ENCODE data around the gene NCK2. TPM values are rescaled to one million over a fixed set of nuclear protein-coding genes. Genes with fewer than 3 reads are reported as not detected.

NCK2 gene
- total and polyA plus RNA-seq, 2 of the 4 experiments (the other 2 are of a cell fraction), result 15.8 to 22.2 TPM

DNA sequence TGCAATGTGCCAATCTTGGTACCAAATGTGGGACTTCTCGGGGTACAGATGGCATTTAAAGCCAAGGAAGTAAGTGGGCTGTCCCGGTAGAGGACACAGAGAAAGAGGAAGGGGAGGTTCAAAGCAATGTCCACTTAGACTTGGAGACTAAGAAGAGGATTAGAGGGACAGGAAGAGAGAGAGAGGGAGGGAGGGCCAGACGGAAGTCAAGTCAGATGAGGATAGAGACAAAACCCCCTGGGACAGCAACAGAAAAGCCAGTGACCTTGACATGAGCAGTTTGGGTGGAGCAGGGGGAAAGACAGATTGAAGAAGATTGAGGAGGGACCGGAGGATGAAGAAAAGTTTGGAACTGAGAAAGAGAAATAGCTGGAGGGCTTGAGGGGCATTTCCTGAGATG, 164.5 kb downstream of the NCK2 start:
- Histone ChIP-seq H2BK5ac (ENCODE audit: low read depth, low read length, poor library complexity, severe bottlenecking) (no peak overlapping the region), H3K14ac (replicated peaks; ENCODE audit: low read depth, low read length) (no peak overlapping the region), H4K91ac (ENCODE audit: insufficient read depth, low read depth, low read length) (no peak overlapping the region), H2BK20ac (ENCODE audit: low read depth, low read length) (no peak overlapping the region), H3K36me3 (ENCODE audit: control insufficient read depth, insufficient read depth, low read length) (no peaks in the 10 kb centered on the region), H3K4ac (ENCODE audit: low read depth, low read length) (no peak overlapping the region), H2BK120ac (ENCODE audit: low read depth, low read length) (no peak overlapping the region), H4K20me1 (ENCODE audit: insufficient read depth, low read length) (no peaks in the 10 kb centered on the region), H2AK9ac (replicated peaks; ENCODE audit: low read depth, low read length, poor library complexity) (no peak overlapping the region), H3K27me3 (ENCODE audit: control insufficient read depth, insufficient read depth, low read length) (peaks cover 2% of the 10 kb centered on the region; the same call in 1 of the 2 replicates), H4K5ac (ENCODE audit: low read depth, low read length) (no peak overlapping the region), H3K4me1 (ENCODE audit: control insufficient read depth, insufficient read depth, low read length) (no peaks in the 10 kb centered on the region), H3K9me3 (ENCODE audit: control insufficient read depth, insufficient read depth, low read length) (no peaks in the 10 kb centered on the region; the same call in none of the 2 replicates), H3K56ac (ENCODE audit: extremely low read depth, insufficient read depth, low read length) (no peak overlapping the region), H3K27ac (ENCODE audit: insufficient read depth, low read length) (no peak overlapping the region), H2AFZ (replicated peaks; ENCODE audit: low read length, poor library complexity) (no peak overlapping the region), H3K9me1 (ENCODE audit: insufficient read depth, low read length) (no peaks in the 10 kb centered on the region), H3K9ac (ENCODE audit: low read depth, low read length) (no peak overlapping the region), H2BK15ac (ENCODE audit: low read depth, low read length) (no peak overlapping the region), H3K4me2 (ENCODE audit: low read depth, low read length) (no peak overlapping the region), H3K79me1 (ENCODE audit: low read depth in 1 of 2, low read length in 2 of 2) (no peaks in the 10 kb centered on the region), H3K23ac (ENCODE audit: low read depth, low read length) (no peak overlapping the region), H2AK5ac (ENCODE audit: low read depth, low read length) (no peak overlapping the region), H3K18ac (ENCODE audit: low read depth, low read length) (no peak overlapping the region), H3K4me3 (ENCODE audit: insufficient read depth, low read depth, low read length) (no peak overlapping the region), H4K8ac (ENCODE audit: low read depth in 2 of 2, low read length in 2 of 2) (no peak overlapping the region)
- in situ Hi-C loops (cut with MboI; ENCODE audit: low sequenced_read_pairs), result no loop called here
- ChIA-PET CTCF (no interaction called here), POLR2A (ENCODE audit: unreplicated experiment) (no interaction called here)
- dilution Hi-C loops (cut with HindIII; ENCODE audit: low sequenced_read_pairs, unreplicated experiment), result no loop called here
- intact Hi-C loops (cut with micrococcal nuclease), result no loop called here
- no peak for TF ChIP-seq RCOR1 (IDR thresholded peaks at IDR 0.05; ENCODE audit: insufficient replicate concordance, low read length)
- TF ChIP-seq, protein P1, sequence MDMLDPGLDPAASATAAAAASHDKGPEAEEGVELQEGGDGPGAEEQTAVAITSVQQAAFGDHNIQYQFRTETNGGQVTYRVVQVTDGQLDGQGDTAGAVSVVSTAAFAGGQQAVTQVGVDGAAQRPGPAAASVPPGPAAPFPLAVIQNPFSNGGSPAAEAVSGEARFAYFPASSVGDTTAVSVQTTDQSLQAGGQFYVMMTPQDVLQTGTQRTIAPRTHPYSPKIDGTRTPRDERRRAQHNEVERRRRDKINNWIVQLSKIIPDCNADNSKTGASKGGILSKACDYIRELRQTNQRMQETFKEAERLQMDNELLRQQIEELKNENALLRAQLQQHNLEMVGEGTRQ (IDR thresholded peaks at IDR 0.05; ENCODE audit: low read depth, low read length), result no peak
- DNase-seq (no peak), ATAC-seq (ENCODE audit: low read depth) (no peak)
- BruUV-seq (replicated peaks), result no TSS peak
- 71% methylated on average over 3 of the region's 4 CpGs; no CpG with 5 or more reads in 1 of the 2 experiments for WGBS, 2 experiments (ENCODE audit: extremely low coverage in 2 of 2, insufficient read length in 1 of 2)

All from IMR-90 (cell line).